Measurements from ENCODE around the gene APOC3.
A peak's percentile ranks its signal among the peaks of the same experiment; 100 is the strongest.
"Not testable (repeated sequence)": the region's sequence is repeated elsewhere in the genome, so short reads cannot be mapped to it uniquely, and the experiment has no call there.

APOC3 gene

GRCh38 chr11:116829525-116830183 is at the start of gene APOC3:
APOC3 (plus strand) TSS chr11:116829907; CDS start chr11:116830583, 676 bp downstream.
- no peak for FAIRE-seq
- no peak for DNase-seq (ENCODE audit: low spot score)

- DNase-seq (ENCODE audit: low spot score) (no peak), FAIRE-seq (no peak)
Measured at GRCh38 chr11:116782728-116783127, 47.0 kb upstream of the APOC3 start.

GRCh38 chr11:116786326-116786725 is 43.4 kb upstream of the APOC3 start:
- no peak for FAIRE-seq
- DNase-seq (ENCODE audit: low spot score), result no peak

GRCh38 chr11:116786966-116787365 is 42.7 kb upstream of the APOC3 start:
- FAIRE-seq (no peak), DNase-seq (ENCODE audit: low spot score) (no peak)

- DNase-seq (ENCODE audit: low spot score) (no peak), FAIRE-seq (no peak)
Measured at GRCh38 chr11:116787436-116787785, 42.3 kb upstream of the APOC3 start.

GRCh38 chr11:116787786-116788486 is 41.8 kb upstream of the APOC3 start, which contains the start of gene ZPR1:
ZPR1 (minus strand) TSS chr11:116788023; CDS start chr11:116787990, 33 bp downstream.
- no peak for DNase-seq (ENCODE audit: low spot score)
- FAIRE-seq, result no peak

- no peak for DNase-seq (ENCODE audit: low spot score)
- no peak for FAIRE-seq
Measured at GRCh38 chr11:116788534-116788933, 41.2 kb upstream of the APOC3 start.

- FAIRE-seq (no peak), DNase-seq (ENCODE audit: low spot score) (no peak)
Measured at GRCh38 chr11:116788975-116789374, 40.7 kb upstream of the APOC3 start.

- FAIRE-seq (no peak), DNase-seq (ENCODE audit: low spot score) (no peak)
Measured at GRCh38 chr11:116790167-116791001, 39.3 kb upstream of the APOC3 start.

- DNase-seq (ENCODE audit: low spot score), result no peak
- FAIRE-seq, result no peak
Measured at GRCh38 chr11:116791002-116791812, 38.5 kb upstream of the APOC3 start.

- FAIRE-seq, result no peak
- no peak for DNase-seq (ENCODE audit: low spot score)
Measured at GRCh38 chr11:116791813-116792143, 37.9 kb upstream of the APOC3 start, which contains the start of gene APOA5. APOA5 (minus strand) TSS chr11:116791879; CDS start chr11:116791860, 19 bp downstream.

- DNase-seq (ENCODE audit: low spot score), result no peak
- no peak for FAIRE-seq
Measured at GRCh38 chr11:116792144-116792868, 37.4 kb upstream of the APOC3 start.

- DNase-seq (ENCODE audit: low spot score) (peak; percentile 67), FAIRE-seq (peak; percentile 82)
Measured at GRCh38 chr11:116792869-116793771, 36.6 kb upstream of the APOC3 start.

GRCh38 chr11:116793772-116794097 is 36.0 kb upstream of the APOC3 start:
- FAIRE-seq (no peak), DNase-seq (ENCODE audit: low spot score) (no peak)

GRCh38 chr11:116794851-116795250 is 34.9 kb upstream of the APOC3 start:
- DNase-seq (ENCODE audit: low spot score), result no peak
- FAIRE-seq, result no peak

GRCh38 chr11:116796548-116796947 is 33.2 kb upstream of the APOC3 start:
- FAIRE-seq (no peak), DNase-seq (ENCODE audit: low spot score) (no peak)

- DNase-seq (ENCODE audit: low spot score), result no peak
- FAIRE-seq, result no peak
Measured at GRCh38 chr11:116797816-116798215, 31.9 kb upstream of the APOC3 start.

GRCh38 chr11:116798368-116798767 is 31.3 kb upstream of the APOC3 start:
- DNase-seq (ENCODE audit: low spot score), result no peak
- no peak for FAIRE-seq

GRCh38 chr11:116800610-116801009 is 29.1 kb upstream of the APOC3 start:
- FAIRE-seq, result no peak
- DNase-seq (ENCODE audit: low spot score), result no peak

GRCh38 chr11:116801662-116802061 is 28.0 kb upstream of the APOC3 start:
- not testable (repeated sequence) for FAIRE-seq; DNase-seq (ENCODE audit: low spot score)
